Measurements from ENCODE around the gene TMIE. TPM values are rescaled to one million over a fixed set of nuclear protein-coding genes. Genes with fewer than 3 reads are reported as not detected.
A peak's percentile ranks its signal among the peaks of the same experiment; 100 is the strongest.

TMIE gene
- polyA plus RNA-seq, 3 donors = not detected

DNA sequence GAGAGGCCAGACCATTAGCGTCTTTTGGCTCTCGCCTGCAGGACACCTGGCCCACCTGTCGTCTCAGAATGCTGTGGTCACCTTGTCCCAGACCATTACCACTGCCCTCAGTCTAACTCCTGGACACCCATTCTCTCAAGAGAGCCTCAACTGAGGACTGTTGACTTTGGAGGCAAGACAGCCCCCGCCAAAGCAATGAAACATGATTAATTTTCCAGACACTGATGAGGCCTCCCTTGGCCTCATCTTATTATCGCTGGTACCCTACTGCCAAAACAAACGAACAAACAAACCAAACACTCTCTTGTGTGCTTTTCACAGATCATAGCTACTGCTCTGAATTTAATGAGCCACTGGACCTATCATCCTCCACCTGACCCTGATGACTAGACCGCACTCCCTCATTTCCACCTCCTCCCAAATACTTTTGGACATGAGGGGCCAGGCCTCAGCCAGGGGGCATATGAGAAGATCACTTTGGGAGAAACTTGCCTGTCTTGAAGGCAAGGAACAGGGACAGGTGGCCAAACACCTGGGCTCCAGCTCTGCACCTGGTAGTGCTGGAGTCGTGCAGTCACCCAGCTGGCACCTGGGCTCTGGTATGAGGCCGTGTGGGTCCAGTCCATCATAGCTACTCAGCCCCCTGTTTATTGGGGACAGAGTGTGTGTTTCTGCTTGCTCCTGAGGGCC is 35.3 kb upstream of the TMIE start:
- Histone ChIP-seq H3K27me3 (ENCODE audit: control insufficient read depth in 2 of 2, insufficient read depth in 2 of 2, low read length in 2 of 2) (no peaks in the 10 kb centered on the region), H3K9me3 (replicated peaks in 1 of 2; ENCODE audit: control insufficient read depth in 1 of 2, insufficient read depth in 1 of 2, low read length in 2 of 2) (no peaks in the 10 kb centered on the region), H2AFZ (ENCODE audit: insufficient read depth, low read depth, low read length, poor library complexity, severe bottlenecking) (no peak overlapping the region), H3K4me1 (ENCODE audit: control insufficient read depth in 1 of 2, insufficient read depth in 2 of 2, low read length in 2 of 2) (no peaks in the 10 kb centered on the region), H3K27ac (ENCODE audit: low read depth in 1 of 2, low read length in 2 of 2) (no peak overlapping the region), H3K4me2 (replicated peaks; ENCODE audit: extremely low read depth, low read length, poor library complexity, severe bottlenecking) (no peak overlapping the region), H3K36me3 (replicated peaks in 1 of 2; ENCODE audit: control insufficient read depth in 1 of 2, insufficient read depth in 2 of 2, low read length in 2 of 2) (no peaks in the 10 kb centered on the region), H3K9ac (ENCODE audit: insufficient read depth, low read length, poor library complexity, severe bottlenecking) (no peak overlapping the region), H3K79me2 (ENCODE audit: insufficient read depth, low read length) (no peaks in the 10 kb centered on the region), H4K20me1 (ENCODE audit: insufficient read depth, low read length) (no peaks in the 10 kb centered on the region), H3K4me3 (replicated peaks in 1 of 3; ENCODE audit: low read depth in 2 of 3, low read length in 3 of 3) (no peak overlapping the region)
- TF ChIP-seq, protein P1, sequence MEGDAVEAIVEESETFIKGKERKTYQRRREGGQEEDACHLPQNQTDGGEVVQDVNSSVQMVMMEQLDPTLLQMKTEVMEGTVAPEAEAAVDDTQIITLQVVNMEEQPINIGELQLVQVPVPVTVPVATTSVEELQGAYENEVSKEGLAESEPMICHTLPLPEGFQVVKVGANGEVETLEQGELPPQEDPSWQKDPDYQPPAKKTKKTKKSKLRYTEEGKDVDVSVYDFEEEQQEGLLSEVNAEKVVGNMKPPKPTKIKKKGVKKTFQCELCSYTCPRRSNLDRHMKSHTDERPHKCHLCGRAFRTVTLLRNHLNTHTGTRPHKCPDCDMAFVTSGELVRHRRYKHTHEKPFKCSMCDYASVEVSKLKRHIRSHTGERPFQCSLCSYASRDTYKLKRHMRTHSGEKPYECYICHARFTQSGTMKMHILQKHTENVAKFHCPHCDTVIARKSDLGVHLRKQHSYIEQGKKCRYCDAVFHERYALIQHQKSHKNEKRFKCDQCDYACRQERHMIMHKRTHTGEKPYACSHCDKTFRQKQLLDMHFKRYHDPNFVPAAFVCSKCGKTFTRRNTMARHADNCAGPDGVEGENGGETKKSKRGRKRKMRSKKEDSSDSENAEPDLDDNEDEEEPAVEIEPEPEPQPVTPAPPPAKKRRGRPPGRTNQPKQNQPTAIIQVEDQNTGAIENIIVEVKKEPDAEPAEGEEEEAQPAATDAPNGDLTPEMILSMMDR (IDR thresholded peaks at IDR 0.05) = no peak
- H3K36me3 Mint-ChIP-seq = no peaks in the 10 kb centered on the region
- H3K27me3 Mint-ChIP-seq (ENCODE audit: low read depth in 3 of 3) = peaks cover 5 to 6% (median 6%) of the 10 kb centered on the region in 3 donors
- H3K9me3 Mint-ChIP-seq = no peaks in the 10 kb centered on the region
- no peak for DNase-seq
- intact Hi-C loops (cut with micrococcal nuclease) = no loop called here
- 96% methylated on average over 6 of the region's 9 CpGs for WGBS (ENCODE audit: insufficient coverage)
- no peak overlapping the region for H3K4me3 Mint-ChIP-seq
- no peaks in the 10 kb centered on the region for H3K4me1 Mint-ChIP-seq
- H3K27ac Mint-ChIP-seq = no peak overlapping the region

DNA sequence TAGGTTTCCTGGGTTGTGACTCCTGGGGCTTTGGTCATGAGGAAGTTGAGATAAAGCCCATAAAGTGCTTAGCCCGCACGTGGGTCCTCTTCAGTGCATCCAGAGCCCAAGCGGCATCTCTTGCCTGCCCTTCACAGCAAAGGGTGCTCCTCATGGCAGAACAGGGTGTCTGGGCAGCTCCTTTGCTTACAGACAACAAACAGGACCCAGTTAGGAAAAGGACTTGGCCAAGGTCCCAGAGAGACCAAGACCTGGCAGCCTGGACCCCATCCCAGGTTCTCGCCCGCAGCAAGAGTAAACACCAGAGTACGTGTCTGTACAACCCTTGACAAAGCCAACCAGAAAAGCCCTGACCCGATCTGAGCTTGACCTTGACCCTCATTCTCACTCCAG is 34.7 kb upstream of the TMIE start:
- no peak overlapping the region for H3K4me2 ChIP-seq (replicated peaks; ENCODE audit: extremely low read depth, low read length, poor library complexity, severe bottlenecking)
- H4K20me1 ChIP-seq (ENCODE audit: insufficient read depth, low read length) = no peaks in the 10 kb centered on the region
- intact Hi-C loops (cut with micrococcal nuclease) = no loop called here
- H3K27me3 Mint-ChIP-seq (ENCODE audit: low read depth in 3 of 3) = peaks cover 5 to 8% (median 8%) of the 10 kb centered on the region in 3 donors
- H3K9me3 ChIP-seq (replicated peaks in 1 of 2; ENCODE audit: control insufficient read depth in 1 of 2, insufficient read depth in 1 of 2, low read length in 2 of 2) = no peaks in the 10 kb centered on the region
- TF ChIP-seq, protein P1 (IDR thresholded peaks at IDR 0.05) = no peak
- no peaks in the 10 kb centered on the region for H3K9me3 Mint-ChIP-seq
- peak overlapping the region in 1 of 7 donors; percentile 46 for H3K27ac Mint-ChIP-seq
- no peak overlapping the region for H2AFZ ChIP-seq (ENCODE audit: insufficient read depth, low read depth, low read length, poor library complexity, severe bottlenecking)
- no peaks in the 10 kb centered on the region for H3K4me1 ChIP-seq (ENCODE audit: control insufficient read depth in 1 of 2, insufficient read depth in 2 of 2, low read length in 2 of 2)
- no peak overlapping the region for H3K4me3 ChIP-seq (replicated peaks in 1 of 3; ENCODE audit: low read depth in 2 of 3, low read length in 3 of 3)
- H3K4me3 Mint-ChIP-seq = no peak overlapping the region
- 87% methylated on average over 7 of the region's 7 CpGs for WGBS (ENCODE audit: insufficient coverage)
- H3K9ac ChIP-seq (ENCODE audit: insufficient read depth, low read length, poor library complexity, severe bottlenecking) = no peak overlapping the region
- no peaks in the 10 kb centered on the region for H3K27me3 ChIP-seq (ENCODE audit: control insufficient read depth in 2 of 2, insufficient read depth in 2 of 2, low read length in 2 of 2)
- H3K4me1 Mint-ChIP-seq = no peaks in the 10 kb centered on the region
- no peak for DNase-seq
- no peaks in the 10 kb centered on the region for H3K36me3 Mint-ChIP-seq
- no peaks in the 10 kb centered on the region for H3K36me3 ChIP-seq (replicated peaks in 1 of 2; ENCODE audit: control insufficient read depth in 1 of 2, insufficient read depth in 2 of 2, low read length in 2 of 2)
- no peak overlapping the region for H3K27ac ChIP-seq (ENCODE audit: low read depth in 1 of 2, low read length in 2 of 2)
- no peaks in the 10 kb centered on the region for H3K79me2 ChIP-seq (ENCODE audit: insufficient read depth, low read length)
